Measurements from ENCODE around the gene SLC31A1. TPM values are rescaled to one million over a fixed set of nuclear protein-coding genes. Genes with fewer than 3 reads are reported as not detected.

The SLC31A1 gene
- polyA plus RNA-seq, 1 donor (not counting 4 experiments of a cell fraction or from before 2014, with no cell fraction given), result 20.3 TPM

- H3K4me3 ChIP-seq (ENCODE audit: control insufficient read depth in 2 of 3, extremely low read depth in 1 of 3, insufficient read depth in 2 of 3, low read depth in 1 of 3, low read length in 3 of 3), result no peak overlapping the region
- no peak for FAIRE-seq
- no peak overlapping the region for H3K4me2 ChIP-seq (ENCODE audit: control insufficient read depth, extremely low read depth, insufficient read depth, low read depth, low read length)
- no peak overlapping the region for H3K27ac ChIP-seq (ENCODE audit: control insufficient read depth, insufficient read depth, low read length)
- H3K4me1 ChIP-seq (ENCODE audit: control insufficient read depth, extremely low read depth, insufficient read depth, low read length), result no peaks in the 10 kb centered on the region
- no peak overlapping the region for H3K9ac ChIP-seq (ENCODE audit: control insufficient read depth, extremely low read depth, insufficient read depth, low read length)
- H3K36me3 ChIP-seq (ENCODE audit: control insufficient read depth in 2 of 2, extremely low read depth in 1 of 2, insufficient read depth in 2 of 2, low read length in 2 of 2), result peaks cover 14 to 24% of the 10 kb centered on the region in 2 experiments
- H2AFZ ChIP-seq (ENCODE audit: control insufficient read depth, low read length), result no peak overlapping the region
- H4K20me1 ChIP-seq (ENCODE audit: control insufficient read depth, extremely low read depth, insufficient read depth, low read length), result no peaks in the 10 kb centered on the region
- H3K9me3 ChIP-seq (ENCODE audit: control insufficient read depth, low read depth, low read length), result no peaks in the 10 kb centered on the region
- dilution Hi-C loops (cut with MboI; ENCODE audit: extremely low pct_ligation_motif_present, low sequenced_read_pairs), result no loop called here
- no peaks in the 10 kb centered on the region for H3K27me3 ChIP-seq (ENCODE audit: control insufficient read depth, extremely low read depth, insufficient read depth, low read length)
- DNase-seq (ENCODE audit: low read depth, low spot score), result no peak
- no peaks in the 10 kb centered on the region for H3K79me2 ChIP-seq (ENCODE audit: control insufficient read depth, insufficient read depth, low read length)
- no peaks in the 10 kb centered on the region for H3K9me1 ChIP-seq (ENCODE audit: control insufficient read depth, extremely low read depth, insufficient read depth, low read length)
- TF ChIP-seq, protein P1, sequence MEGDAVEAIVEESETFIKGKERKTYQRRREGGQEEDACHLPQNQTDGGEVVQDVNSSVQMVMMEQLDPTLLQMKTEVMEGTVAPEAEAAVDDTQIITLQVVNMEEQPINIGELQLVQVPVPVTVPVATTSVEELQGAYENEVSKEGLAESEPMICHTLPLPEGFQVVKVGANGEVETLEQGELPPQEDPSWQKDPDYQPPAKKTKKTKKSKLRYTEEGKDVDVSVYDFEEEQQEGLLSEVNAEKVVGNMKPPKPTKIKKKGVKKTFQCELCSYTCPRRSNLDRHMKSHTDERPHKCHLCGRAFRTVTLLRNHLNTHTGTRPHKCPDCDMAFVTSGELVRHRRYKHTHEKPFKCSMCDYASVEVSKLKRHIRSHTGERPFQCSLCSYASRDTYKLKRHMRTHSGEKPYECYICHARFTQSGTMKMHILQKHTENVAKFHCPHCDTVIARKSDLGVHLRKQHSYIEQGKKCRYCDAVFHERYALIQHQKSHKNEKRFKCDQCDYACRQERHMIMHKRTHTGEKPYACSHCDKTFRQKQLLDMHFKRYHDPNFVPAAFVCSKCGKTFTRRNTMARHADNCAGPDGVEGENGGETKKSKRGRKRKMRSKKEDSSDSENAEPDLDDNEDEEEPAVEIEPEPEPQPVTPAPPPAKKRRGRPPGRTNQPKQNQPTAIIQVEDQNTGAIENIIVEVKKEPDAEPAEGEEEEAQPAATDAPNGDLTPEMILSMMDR (optimal IDR thresholded peaks at IDR 0.05 in 1 of 3, IDR thresholded peaks at IDR 0.05 in 1 of 3, conservative IDR thresholded peaks at IDR 0.05 in 1 of 3; ENCODE audit: extremely low read depth in 1 of 3, insufficient read depth in 2 of 3, low read length in 3 of 3), result no peak
- no peak for TF ChIP-seq EZH2 (IDR thresholded peaks at IDR 0.05; ENCODE audit: low read length)
These were observed 46.7 kb downstream of the SLC31A1 start for GRCh38 chr9:113267911-113268566.

GRCh38 chr9:113269355-113269754 is 48.0 kb downstream of the SLC31A1 start:
- Histone ChIP-seq H3K9ac (ENCODE audit: control insufficient read depth, extremely low read depth, insufficient read depth, low read length) (no peak overlapping the region), H3K9me1 (ENCODE audit: control insufficient read depth, extremely low read depth, insufficient read depth, low read length) (no peaks in the 10 kb centered on the region), H3K4me2 (ENCODE audit: control insufficient read depth, extremely low read depth, insufficient read depth, low read depth, low read length) (no peak overlapping the region), H3K27ac (ENCODE audit: control insufficient read depth, insufficient read depth, low read length) (no peak overlapping the region), H3K9me3 (ENCODE audit: control insufficient read depth, low read depth, low read length) (no peaks in the 10 kb centered on the region), H3K4me1 (ENCODE audit: control insufficient read depth, extremely low read depth, insufficient read depth, low read length) (no peaks in the 10 kb centered on the region), H3K79me2 (ENCODE audit: control insufficient read depth, insufficient read depth, low read length) (peaks cover 2% of the 10 kb centered on the region), H3K36me3 (ENCODE audit: control insufficient read depth in 2 of 2, extremely low read depth in 1 of 2, insufficient read depth in 2 of 2, low read length in 2 of 2) (peaks cover 15 to 28% of the 10 kb centered on the region in 2 experiments), H2AFZ (ENCODE audit: control insufficient read depth, low read length) (no peak overlapping the region), H3K27me3 (ENCODE audit: control insufficient read depth, extremely low read depth, insufficient read depth, low read length) (no peaks in the 10 kb centered on the region), H4K20me1 (ENCODE audit: control insufficient read depth, extremely low read depth, insufficient read depth, low read length) (no peaks in the 10 kb centered on the region), H3K4me3 (ENCODE audit: control insufficient read depth in 2 of 3, extremely low read depth in 1 of 3, insufficient read depth in 2 of 3, low read depth in 1 of 3, low read length in 3 of 3) (no peak overlapping the region)
- FAIRE-seq (no peak), DNase-seq (ENCODE audit: low read depth, low spot score) (no peak)
- TF ChIP-seq, protein P1 (optimal IDR thresholded peaks at IDR 0.05 in 1 of 3, IDR thresholded peaks at IDR 0.05 in 1 of 3, conservative IDR thresholded peaks at IDR 0.05 in 1 of 3; ENCODE audit: extremely low read depth in 1 of 3, insufficient read depth in 2 of 3, low read length in 3 of 3), result no peak
- TF ChIP-seq EZH2 (IDR thresholded peaks at IDR 0.05; ENCODE audit: low read length), result no peak
- dilution Hi-C loops (cut with MboI; ENCODE audit: extremely low pct_ligation_motif_present, low sequenced_read_pairs), result no loop called here

All from keratinocyte (primary cell).